ENCODE measurements around the gene MRGPRF.

The MRGPRF gene

DNA sequence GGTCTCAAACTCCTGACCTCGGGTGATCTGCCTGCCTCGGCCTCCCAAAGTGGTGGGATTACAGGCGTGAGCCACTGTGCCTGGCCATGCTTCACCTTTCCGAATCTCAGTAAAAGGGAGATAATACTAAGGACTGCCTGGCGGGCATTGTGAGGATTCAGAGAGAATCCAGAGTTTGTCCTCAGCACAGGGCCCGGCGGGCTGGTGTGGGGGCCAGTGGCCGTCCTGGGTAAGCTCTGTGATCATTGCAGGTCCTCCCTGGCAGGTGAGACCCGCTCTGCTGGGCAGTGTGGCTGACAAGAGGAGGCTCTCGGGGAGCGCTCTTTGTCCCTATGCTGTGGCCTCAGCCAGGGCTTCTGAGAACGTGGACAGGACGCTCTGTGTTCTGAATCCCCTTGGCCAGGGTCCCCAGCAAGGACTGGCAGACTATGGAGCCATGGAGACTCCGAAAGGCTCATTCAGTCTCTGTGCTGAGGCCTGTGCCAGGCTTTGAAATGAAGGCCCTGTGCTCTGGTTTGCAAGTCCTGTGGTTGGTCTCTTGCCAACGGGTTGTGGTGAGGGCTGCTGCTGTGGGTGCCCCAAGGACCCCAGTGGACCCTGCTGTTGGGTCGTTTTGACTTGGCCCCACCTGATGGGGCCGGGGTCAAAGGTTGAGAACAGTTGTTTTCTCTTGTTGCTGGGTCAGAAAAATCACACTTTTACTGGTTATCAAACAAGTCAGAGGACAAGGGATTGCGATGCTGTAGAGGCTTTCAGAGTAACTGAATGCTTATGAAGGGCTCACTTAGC, 37.7 kb upstream of the MRGPRF start:
- DNase-seq (ENCODE audit: low read depth in 2 of 2), result no peak

DNA sequence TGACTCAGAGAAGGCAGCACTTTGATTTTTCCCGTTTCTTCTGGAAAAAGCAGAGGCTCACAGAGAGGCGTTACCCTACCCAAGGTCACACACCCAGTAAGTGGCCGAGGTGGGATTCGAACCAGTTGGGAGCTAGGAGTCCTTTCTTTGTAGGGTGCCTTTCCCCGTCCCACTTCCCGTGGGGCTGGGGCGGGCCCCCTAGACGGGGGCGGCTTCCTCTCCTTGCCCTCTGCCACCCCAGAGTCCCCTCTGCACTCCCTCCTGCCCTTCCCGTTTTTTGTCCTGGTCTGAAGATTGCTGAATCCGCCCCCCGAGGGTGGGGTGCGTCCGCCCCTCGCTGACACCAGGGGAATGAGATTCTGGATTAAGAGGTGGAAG, 36.4 kb upstream of the MRGPRF start:
- no peak for DNase-seq (ENCODE audit: low read depth in 2 of 2)

DNA sequence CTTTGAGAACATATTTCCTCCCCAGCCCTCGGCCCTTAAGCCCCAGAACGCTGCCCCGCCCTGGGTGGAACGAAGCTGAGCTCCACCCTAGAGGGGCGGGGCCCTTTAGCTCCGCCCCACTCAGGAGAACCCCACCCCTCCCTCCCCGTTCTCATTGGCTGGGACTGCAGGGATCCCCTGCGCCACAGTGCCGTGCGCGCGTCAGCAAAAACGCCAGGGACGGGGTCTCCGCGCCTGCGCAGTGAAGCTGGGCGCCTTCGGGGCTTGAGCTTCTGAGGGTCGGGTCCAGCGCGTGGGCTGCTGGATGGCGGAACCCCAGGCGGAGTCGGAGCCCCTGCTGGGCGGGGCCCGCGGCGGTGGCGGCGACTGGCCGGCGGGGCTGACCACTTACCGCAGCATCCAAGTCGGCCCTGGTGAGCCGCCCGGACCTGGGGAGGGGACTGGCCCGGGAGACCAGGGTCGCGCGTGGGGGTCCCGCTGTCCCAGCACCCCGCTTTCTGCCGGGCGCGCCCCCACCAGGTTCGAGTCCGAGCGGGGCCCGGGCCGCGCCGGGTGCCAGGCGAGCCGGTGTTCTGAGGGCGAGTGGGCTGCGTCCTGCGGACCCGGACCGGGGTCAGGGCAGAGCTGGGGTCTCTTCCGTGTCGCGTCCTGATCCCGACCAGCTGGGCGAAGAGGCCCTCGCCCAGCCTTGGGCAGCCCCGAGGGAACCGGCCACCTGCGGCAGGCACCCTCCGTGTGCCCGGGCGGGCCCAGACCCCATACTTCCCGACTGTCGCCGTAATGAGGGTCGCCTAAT, 35.8 kb upstream of the MRGPRF start, which contains the start of gene TPCN2:
Gene TPCN2, plus strand, starts transcription at position 239 of the 796 bp plus-strand sequence. Its CDS starts 66 bp downstream, at position 305.
- DNase-seq (ENCODE audit: low read depth in 2 of 2), result peak; percentile 80 to 85

DNA sequence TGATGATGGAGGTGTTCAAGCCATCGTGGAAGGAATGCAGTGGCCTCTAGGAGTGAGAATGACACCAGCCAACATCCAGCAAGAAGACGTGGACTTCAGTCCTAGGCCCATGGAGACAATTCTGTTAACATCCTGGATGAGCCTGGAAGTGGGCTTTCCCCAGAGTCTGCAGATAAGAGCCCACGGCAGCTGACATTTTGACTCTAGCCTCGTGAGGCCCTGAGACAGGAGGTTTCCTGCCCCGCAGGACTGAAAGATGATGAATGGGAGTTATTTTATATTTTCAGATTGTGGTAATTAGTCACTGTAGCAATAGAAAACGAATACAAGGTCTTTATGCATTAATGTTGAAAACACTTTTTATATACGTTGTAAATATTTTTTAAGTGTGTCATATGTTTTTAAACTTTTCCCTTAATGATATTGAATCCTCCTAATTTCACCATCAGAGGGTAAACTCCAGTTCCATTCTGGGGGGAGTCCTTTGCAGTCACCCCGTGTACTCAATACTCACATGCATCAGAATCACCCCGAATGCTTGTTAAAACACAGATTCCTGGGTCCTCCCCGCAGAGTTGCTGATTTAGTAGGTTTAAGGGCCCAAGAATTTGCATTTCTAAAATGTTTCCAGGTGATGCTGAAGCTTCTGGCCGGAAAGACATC, 35.1 kb upstream of the MRGPRF start:
- no peak for DNase-seq (ENCODE audit: low read depth in 2 of 2)

DNA sequence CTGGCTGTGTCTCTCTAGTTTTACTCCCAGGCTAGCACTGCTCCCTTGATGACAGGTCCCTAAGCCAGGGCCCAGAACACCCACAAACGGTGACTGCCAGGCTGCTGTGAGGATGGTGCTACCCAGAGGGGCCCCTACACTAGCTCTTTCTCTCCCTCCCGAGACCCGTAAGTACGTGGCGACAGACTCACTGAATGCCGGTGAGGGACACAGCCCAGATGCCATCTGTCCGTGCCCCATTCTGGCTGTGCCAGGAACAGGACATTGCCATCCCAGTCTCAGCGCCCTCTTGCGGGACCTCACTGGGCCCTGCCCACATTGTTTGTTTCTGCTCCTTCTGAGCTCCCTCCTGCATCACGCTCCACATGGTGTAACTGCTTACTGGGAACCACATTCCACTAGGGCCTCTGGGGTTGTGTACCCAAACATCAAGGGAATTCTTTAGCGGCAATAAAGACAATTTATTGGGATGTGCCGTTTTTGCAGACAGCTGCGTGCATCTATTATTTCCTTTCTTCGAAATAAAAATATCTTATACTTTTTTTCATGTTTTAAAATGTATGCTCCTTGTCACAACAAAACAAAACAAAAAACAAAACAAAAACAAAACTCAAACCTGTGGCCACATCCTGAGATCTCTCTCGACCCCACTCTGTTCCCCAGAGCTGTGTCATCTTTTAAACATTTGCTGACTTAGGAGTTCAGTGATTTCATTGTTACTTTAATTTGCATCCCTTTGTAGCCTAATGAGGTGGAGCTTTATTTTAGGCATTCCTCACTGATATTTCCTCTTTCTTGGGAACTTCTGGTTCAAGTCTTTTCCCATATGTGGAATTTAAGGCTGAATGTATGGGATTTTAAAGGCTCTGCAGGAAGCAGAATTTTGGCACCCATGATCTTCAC, 31.3 kb upstream of the MRGPRF start:
- no peak for DNase-seq (ENCODE audit: low read depth in 2 of 2)

DNA sequence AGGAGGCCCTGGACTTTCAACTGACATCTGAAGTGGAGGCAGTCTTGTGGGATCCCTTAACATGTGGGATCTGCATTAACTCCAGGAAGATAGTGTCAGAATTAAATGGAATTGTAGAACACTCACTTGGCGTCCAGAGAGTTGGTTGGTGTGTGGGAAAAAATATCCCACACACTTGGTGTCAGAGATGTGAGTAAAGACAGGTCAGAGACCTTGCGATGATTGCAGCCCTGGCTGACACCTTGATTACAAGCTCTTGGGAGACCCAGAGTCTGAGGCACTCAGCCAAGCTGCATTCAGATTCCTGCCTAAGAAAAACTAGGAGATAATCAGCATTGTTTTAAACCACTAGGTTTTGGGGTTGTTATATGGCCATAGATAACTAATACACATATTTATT, 28.5 kb upstream of the MRGPRF start:
- DNase-seq (ENCODE audit: low read depth in 2 of 2), result no peak

DNA sequence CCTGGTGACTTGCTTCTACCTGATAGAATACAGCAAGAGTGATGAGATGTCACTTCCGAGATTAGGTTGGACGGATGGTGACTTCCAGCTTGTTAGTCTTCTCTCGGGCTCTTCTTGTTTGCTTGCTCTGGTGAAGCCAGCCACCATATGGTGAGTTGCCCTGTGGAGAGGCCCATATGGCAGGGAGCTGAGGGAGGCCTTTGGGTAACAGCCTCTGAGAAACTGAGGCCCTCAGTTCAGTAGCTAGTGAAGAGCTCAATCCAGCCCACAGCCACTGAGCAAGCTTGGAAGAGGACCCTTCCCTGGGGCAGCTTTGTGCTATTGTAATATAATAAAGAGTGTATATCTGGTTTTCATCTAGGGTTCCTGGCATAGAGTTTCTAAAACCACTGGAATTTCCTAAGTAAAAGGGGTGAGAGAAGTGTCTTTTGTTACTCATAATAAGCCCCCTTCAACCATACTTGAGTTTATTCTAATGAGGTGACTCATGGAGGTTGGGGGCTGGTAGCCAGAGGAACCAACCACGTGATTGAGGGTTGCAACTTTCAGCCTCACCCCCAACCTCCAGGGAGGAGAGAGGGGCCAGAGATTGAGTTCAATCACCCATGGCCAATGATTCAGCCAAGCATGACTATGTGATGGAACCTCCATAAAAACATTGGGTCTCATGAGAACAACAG, 27.7 kb upstream of the MRGPRF start:
- no peak for DNase-seq (ENCODE audit: low read depth in 2 of 2)

DNA sequence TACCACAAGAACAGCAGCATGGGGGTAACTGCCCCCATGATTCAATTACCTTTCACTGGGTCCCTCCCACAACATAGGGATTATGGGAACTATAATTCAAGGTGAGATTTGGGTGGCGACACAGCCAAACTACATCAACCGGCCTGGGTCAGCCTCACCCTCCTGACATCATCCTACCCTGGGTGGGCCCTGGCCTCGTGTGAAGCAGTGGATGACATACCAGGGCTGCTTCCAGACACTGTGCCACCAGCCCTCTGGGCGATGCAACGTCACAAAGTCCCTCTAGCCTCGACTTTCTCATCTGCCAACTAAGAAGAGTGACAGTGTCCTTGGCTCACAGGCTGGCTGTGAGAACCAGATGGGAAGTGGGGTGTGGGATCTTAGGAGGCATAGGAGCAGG, 27.0 kb upstream of the MRGPRF start:
- no peak for DNase-seq (ENCODE audit: low read depth in 2 of 2)

DNA sequence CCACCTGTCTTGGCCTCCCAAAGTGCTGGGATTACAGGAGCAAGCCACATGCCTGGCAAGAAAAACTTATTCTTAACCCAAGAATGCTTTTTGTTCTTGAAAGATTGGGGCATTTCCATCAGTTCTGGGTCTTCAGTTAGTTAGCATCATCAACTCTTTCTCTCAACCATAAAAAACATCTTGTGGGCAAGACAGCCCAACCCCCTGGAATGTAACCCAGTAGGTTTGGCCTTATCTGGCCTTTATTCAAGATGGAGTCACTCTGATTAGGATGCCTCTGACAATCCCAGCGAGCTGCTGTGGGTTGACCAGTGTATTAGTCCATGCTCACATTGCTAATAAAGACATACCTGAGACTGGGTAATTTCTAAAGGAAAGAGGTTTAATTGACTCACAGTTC, 26.5 kb upstream of the MRGPRF start:
- DNase-seq (ENCODE audit: low read depth in 2 of 2), result no peak

DNA sequence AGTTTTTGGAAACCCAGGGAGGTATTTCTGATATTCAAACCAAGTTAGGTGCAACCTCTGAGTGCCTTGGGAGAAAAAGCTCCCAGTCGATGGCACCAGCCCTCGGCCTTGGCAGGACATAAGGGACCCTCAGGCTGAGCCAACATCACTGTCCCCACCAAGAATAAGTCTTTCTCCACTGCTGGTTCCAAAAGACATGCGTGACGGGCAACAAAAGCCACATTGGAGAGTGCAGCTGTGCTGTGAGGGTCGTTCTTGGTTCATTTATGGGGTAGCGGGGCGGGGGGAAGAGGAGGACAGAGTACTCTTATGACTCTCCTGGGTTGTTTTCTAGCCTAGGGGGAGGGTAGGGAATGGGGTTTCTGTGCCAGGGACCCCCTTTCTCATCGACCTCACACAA, 24.5 kb upstream of the MRGPRF start:
- DNase-seq (ENCODE audit: low read depth in 2 of 2), result no peak

DNA sequence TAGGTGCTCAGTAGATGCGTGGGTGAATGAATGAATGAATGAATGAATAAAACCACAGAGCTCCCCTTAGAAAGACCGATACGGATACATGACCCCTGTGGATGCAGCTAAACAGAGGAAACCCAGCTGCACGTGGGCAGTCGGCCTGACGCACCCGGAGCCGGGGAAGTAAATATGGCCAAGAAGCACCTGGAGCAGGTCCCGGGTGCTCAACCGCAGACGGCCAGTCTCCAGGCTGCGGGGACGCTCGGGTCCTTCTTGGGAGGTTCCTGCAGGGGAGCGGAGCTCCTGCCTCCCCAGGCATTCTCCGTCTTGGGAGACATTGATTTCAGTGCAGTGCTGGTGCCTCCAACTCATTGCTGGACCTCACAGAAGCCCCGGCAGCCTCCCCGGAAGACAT, 24.0 kb upstream of the MRGPRF start:
- no peak for DNase-seq (ENCODE audit: low read depth in 2 of 2)

DNA sequence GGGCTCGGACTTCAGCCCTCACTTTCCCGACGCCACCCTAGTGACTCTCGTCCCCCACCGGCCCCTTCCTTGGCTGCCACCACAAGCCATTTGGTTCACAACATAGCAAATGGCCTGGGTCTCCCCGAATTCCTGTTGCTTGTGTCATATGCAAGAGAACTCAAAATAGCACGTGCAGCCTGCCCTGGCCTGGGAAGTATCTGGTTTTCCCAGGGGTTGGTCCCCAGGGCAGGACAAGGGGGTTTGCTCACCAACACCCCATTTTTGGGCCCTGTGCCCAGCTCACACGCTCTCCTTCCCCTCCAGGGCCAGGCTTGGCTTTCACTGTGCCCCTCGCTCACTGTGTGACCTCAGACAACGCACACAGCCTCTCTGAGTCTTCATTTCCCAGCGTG, 22.9 kb upstream of the MRGPRF start:
- no peak for DNase-seq (ENCODE audit: low read depth in 2 of 2)

DNA sequence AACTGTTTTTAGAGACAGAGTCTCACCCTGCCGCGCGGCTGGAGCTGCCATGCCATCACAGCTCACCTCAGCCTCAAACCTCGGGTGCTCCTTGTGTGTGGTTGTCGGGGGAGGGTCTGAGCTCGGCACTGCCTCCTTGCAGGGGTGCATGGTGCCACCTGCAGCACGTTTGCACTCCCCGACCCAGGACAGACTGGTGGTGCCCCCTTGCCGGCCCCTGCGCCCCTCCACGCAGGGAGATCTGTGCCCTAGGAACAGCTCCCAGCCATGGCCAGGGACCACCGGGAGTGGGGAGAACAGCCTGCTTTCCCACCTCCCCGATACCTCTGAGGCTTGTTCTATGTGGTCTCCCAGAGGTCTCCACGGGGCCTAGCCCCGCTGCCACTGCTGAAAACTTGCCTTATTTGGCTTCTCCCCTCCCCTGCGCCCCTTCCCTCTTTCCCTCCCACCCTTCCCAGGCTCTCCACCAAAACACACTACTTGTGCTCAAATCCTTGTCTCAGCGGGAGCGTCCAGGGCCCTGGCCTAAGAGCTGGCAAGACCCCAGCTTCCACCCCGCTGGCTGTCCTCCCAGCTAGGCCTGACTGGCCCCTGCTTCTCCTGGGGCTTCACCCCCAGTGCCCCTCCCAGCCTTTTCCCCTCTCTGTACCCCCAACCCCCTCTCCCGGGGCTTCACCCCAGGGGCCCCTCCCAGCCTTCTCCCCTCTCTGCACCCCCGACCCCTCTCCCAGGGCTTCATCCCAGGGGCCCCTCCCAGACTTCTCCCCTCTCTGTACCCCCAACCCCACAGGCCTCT, 22.3 kb upstream of the MRGPRF start:
- DNase-seq (ENCODE audit: low read depth in 2 of 2), result no peak

DNA sequence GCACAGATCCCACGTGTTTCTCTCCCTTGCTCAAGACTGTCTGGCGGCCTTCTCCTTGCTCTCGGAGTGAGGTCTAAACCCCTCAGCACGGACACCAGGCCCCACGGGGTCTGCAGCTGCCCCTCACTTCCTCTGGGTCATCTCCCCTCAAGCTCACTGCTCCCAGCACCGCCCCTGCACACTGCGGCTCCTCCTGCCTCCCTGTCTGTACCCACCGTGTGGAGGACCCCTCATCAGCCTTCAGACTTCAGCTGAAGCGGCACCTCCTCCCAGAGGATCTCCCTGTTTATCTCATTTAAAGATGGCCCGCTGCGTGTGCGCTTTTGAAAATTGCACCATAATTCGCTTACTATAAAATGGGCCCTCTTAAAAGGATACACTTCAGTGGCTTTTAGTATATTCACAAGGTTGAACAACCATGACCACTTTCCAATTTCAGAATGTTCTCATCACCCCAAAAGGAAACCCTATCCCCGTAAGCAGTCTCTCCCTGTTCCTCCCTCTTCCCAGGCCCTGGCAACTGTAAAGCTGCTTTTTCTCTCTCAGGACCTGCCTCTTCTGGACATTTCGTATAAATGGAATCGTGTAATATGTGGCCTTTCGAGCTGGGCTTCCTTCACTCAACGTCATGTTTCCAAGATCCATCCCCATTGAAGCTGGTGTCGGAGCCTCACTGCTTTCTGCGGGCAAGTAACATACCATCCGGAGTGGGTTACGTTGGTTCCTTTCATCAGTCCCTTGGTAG, 21.2 kb upstream of the MRGPRF start:
- no peak for DNase-seq (ENCODE audit: low read depth in 2 of 2)

DNA sequence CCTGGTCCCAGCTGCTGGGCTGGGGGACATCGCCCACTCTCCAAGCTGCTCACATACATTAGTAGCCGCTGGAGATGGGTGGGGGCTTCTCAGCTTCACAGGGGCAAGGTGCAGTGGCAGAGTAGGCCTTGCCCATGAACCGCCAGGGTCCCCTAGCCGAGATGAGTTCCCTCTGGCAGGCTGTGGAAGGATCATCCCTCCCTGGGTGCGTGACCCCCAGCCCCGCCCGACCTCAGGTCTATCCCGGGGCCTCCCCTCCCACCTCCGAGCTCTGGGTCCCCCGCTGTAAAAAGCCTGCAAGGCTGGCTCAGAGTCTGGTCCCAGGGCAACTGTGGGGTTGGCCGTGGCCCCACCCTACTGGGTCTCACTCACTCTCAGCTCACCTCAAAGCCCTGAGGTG, 20.4 kb upstream of the MRGPRF start:
- DNase-seq (ENCODE audit: low read depth in 2 of 2), result no peak

DNA sequence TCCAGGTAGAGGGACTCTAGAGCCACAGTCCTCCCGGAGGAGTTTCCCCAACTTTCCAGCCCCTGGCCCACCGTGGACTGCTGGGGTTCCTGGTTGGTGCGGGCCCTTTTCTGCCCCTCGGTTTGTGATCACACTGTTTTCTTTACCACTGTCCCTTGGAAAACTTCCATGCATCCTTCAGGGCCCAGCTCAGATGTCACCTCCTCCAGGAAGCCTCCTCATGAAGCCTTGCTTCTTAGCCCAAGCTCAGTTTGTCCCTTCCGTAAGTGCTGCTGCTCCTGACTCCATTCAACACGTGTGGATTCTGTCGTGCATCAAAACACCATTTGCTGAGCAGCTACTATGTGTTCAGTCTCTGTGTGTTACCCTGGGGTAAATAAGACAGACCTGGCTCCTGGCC, 19.8 kb upstream of the MRGPRF start:
- no peak for DNase-seq (ENCODE audit: low read depth in 2 of 2)

DNA sequence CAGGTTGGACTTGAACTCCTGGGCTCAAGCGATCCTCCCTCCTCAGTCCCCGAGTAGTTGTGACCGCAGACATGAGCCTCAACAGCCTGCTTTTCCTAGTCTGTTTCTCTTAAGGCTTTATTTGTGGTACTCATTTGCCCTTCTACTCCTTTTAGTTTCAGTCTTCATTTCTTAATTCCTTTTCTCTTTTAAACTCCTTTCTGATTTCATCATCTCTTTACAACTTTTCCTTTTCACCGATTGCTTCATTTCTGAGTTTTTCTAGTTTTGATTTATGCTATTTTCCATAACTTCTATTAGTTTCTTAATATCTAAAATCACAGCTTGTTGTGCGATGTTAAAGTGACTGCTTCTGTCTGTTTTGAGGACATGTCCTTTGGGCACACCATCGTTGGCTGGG, 17.3 kb upstream of the MRGPRF start:
- no peak for DNase-seq (ENCODE audit: low read depth in 2 of 2)

DNA sequence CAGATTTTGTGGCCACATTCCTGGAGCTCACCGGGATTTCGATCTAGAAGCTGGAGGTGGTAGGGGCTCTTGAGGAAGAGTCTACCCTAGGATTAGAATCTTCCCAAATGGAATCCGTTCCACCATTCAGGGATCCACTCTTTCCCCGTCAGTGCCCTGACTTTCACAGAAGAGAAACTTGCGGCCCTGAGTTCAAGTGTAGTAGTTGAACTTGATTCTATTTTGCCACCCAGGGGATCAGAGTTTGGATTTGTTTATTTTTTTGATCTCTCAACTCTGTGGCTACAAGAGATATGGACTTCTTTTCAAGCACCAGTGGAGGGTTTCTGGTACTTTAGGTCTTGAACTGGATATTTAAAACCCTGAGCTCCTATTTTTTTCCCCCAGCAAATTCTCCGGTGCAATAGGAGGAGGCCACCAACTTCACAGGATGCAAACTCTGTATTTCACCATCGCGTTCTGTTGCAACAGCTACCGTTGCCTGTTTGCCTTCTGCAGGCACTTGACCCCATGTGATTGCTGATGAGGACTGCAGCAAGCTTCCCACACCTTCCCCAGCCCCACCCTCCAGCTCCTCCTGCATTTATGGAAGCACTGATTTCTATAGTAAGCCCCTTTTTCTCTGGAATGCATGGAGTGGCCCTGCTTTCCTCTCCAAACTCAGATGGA, 14.8 kb upstream of the MRGPRF start:
- no peak for DNase-seq (ENCODE audit: low read depth in 2 of 2)

DNA sequence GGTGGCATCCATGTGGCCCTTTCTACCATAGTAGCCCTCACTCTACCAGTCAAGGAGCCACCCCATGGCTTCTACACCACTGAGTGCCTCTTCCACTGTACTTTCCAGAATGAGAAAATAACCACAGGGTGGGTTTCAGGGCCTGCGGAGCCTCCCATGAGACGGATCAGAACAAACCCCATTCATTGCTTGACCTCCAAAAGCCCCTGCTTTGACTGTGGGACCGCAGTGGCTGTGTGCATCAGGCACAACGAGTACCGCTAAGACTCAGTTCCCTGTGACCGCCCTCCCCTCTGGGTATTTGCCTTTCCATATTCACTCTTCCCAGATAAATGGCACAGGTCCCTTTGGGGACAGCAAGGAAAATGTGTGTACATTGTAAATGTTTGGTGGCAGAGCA, 11.5 kb upstream of the MRGPRF start:
- no peak for DNase-seq (ENCODE audit: low read depth in 2 of 2)
